NCI-H2107 treated with DMSO at 0.1 percent for 48 hours (cell line): ENCODE measurements around the gene LRRC8D.
A peak's percentile ranks its signal among the peaks of the same experiment; 100 is the strongest.

Experiments
- DNase-seq: peaks from one replicate; lab custom pipeline; 2025; ENCODE audit not compliant: unreplicated experiment; lab: John Stamatoyannopoulos, UW

Gene LRRC8D

GRCh38 chr1:89833183-89834082 is 12.6 kb downstream of the LRRC8D start:
- DNase-seq, result no peak

- no peak for DNase-seq
Observed at GRCh38 chr1:89834083-89834704, 13.4 kb downstream of the LRRC8D start.

GRCh38 chr1:89836252-89837035 is 15.6 kb downstream of the LRRC8D start:
- DNase-seq, result no peak

GRCh38 chr1:89837036-89837481 is 16.2 kb downstream of the LRRC8D start:
- no peak for DNase-seq

- no peak for DNase-seq
Observed at GRCh38 chr1:89837510-89837909, 16.7 kb downstream of the LRRC8D start.

- DNase-seq, result no peak
Observed at GRCh38 chr1:89839516-89839915, 18.7 kb downstream of the LRRC8D start.

GRCh38 chr1:89841507-89841906 is 20.7 kb downstream of the LRRC8D start:
- no peak for DNase-seq

GRCh38 chr1:89842567-89843272 is 21.9 kb downstream of the LRRC8D start:
- DNase-seq, result peak; percentile 89

GRCh38 chr1:89843273-89844130 is 22.7 kb downstream of the LRRC8D start:
- peak; percentile 90 for DNase-seq

GRCh38 chr1:89844241-89844807 is 23.5 kb downstream of the LRRC8D start:
- no peak for DNase-seq

- no peak for DNase-seq
Observed at GRCh38 chr1:89844860-89845259, 24.0 kb downstream of the LRRC8D start.

GRCh38 chr1:89847191-89847729 is 26.4 kb downstream of the LRRC8D start:
- no peak for DNase-seq

GRCh38 chr1:89850844-89851415 is 30.1 kb downstream of the LRRC8D start:
- no peak for DNase-seq

GRCh38 chr1:89854140-89854539 is 33.3 kb downstream of the LRRC8D start:
- no peak for DNase-seq

GRCh38 chr1:89855413-89856123 is 34.7 kb downstream of the LRRC8D start:
- DNase-seq, result no peak

GRCh38 chr1:89863165-89863830 is 42.5 kb downstream of the LRRC8D start:
- peak; percentile 90 for DNase-seq

GRCh38 chr1:89865498-89866382 is 44.9 kb downstream of the LRRC8D start:
- DNase-seq, result no peak
